Adipocyte (in vitro differentiated cells): Measurements from ENCODE around the gene CABCOCO1.
A peak's percentile ranks its signal among the peaks of the same experiment; 100 is the strongest.

ENCODE experiments used
- DNase-seq: peaks from one replicate; pipeline ENCODE4 v3.0.0-alpha.2; 2015; ENCODE audit warnings: low read depth
- H3K27me3 ChIP-seq: replicated peaks from 2 replicates; pipeline ENCODE4 v1.7.0; 2013; ENCODE audit warnings: mild to moderate bottlenecking, low read length, moderate library complexity; ENCODE audit not compliant: control insufficient read depth, insufficient read depth
- H3K36me3 ChIP-seq: 2 replicates; pipeline ENCODE4 v1.7.0; 2013; ENCODE audit warnings: low read length, mild to moderate bottlenecking, moderate library complexity; ENCODE audit not compliant: control insufficient read depth, insufficient read depth, severe bottlenecking
- H3K4me1 ChIP-seq: 2 replicates; pipeline ENCODE4 v1.7.0; 2013; ENCODE audit warnings: mild to moderate bottlenecking, low read length, moderate library complexity; ENCODE audit not compliant: control insufficient read depth, insufficient read depth
- H3K4me3 ChIP-seq: 2 replicates; pipeline ENCODE4 v1.7.0; 2013; ENCODE audit warnings: mild to moderate bottlenecking, low read length, moderate library complexity
- H3K9ac ChIP-seq: 2 replicates; pipeline ENCODE4 v1.7.0; 2013; ENCODE audit warnings: mild to moderate bottlenecking, low read length, moderate library complexity
- H3K9me3 ChIP-seq: 2 replicates; pipeline ENCODE4 v1.7.0; 2013; ENCODE audit warnings: mild to moderate bottlenecking, low read length, moderate library complexity; ENCODE audit not compliant: control insufficient read depth

The CABCOCO1 gene

GRCh38 chr10:61757525-61758397 lies 95.0 kb downstream of the CABCOCO1 start:
- H3K4me1 ChIP-seq, result peaks cover 18% of the 10 kb centered on the region
- H3K36me3 ChIP-seq, result no peaks in the 10 kb centered on the region
- H3K4me3 ChIP-seq, result no peak overlapping the region
- peak; percentile 18 for DNase-seq
- no peaks in the 10 kb centered on the region for H3K27me3 ChIP-seq
- H3K9ac ChIP-seq, result no peak overlapping the region
- H3K9me3 ChIP-seq, result no peaks in the 10 kb centered on the region

GRCh38 chr10:61758433-61758832 lies 95.7 kb downstream of the CABCOCO1 start:
- peaks cover 17% of the 10 kb centered on the region for H3K4me1 ChIP-seq
- H3K36me3 ChIP-seq, result no peaks in the 10 kb centered on the region
- no peak overlapping the region for H3K9ac ChIP-seq
- no peak overlapping the region for H3K4me3 ChIP-seq
- DNase-seq, result no peak
- H3K9me3 ChIP-seq, result no peaks in the 10 kb centered on the region
- H3K27me3 ChIP-seq, result no peaks in the 10 kb centered on the region

GRCh38 chr10:61759751-61760150 lies 97.0 kb downstream of the CABCOCO1 start:
- DNase-seq, result no peak
- Histone ChIP-seq H3K9ac (no peak overlapping the region), H3K4me3 (no peak overlapping the region), H3K36me3 (no peaks in the 10 kb centered on the region), H3K9me3 (no peaks in the 10 kb centered on the region), H3K4me1 (peaks cover 17% of the 10 kb centered on the region), H3K27me3 (no peaks in the 10 kb centered on the region)

- Histone ChIP-seq H3K36me3 (no peaks in the 10 kb centered on the region), H3K4me1 (peaks cover 17% of the 10 kb centered on the region), H3K9me3 (no peaks in the 10 kb centered on the region), H3K27me3 (no peaks in the 10 kb centered on the region), H3K9ac (peak overlapping the region; percentile 18), H3K4me3 (peak overlapping the region; percentile 18)
- peak; percentile 69 for DNase-seq
Observed at GRCh38 chr10:61760943-61761824, 98.5 kb downstream of the CABCOCO1 start.

- Histone ChIP-seq H3K27me3 (no peaks in the 10 kb centered on the region), H3K36me3 (no peaks in the 10 kb centered on the region), H3K4me3 (no peak overlapping the region), H3K9ac (no peak overlapping the region), H3K4me1 (peaks cover 17% of the 10 kb centered on the region), H3K9me3 (no peaks in the 10 kb centered on the region)
- DNase-seq, result no peak
Observed at GRCh38 chr10:61761825-61762217, 99.1 kb downstream of the CABCOCO1 start.

- H3K4me3 ChIP-seq, result no peak overlapping the region
- H3K27me3 ChIP-seq, result no peaks in the 10 kb centered on the region
- no peaks in the 10 kb centered on the region for H3K9me3 ChIP-seq
- H3K36me3 ChIP-seq, result no peaks in the 10 kb centered on the region
- no peak for DNase-seq
- H3K9ac ChIP-seq, result no peak overlapping the region
- peaks cover 10% of the 10 kb centered on the region for H3K4me1 ChIP-seq
Observed at GRCh38 chr10:61763778-61764177, 101.0 kb downstream of the CABCOCO1 start.

- H3K4me1 ChIP-seq, result peaks cover 10% of the 10 kb centered on the region
- DNase-seq, result no peak
- H3K9me3 ChIP-seq, result no peaks in the 10 kb centered on the region
- H3K9ac ChIP-seq, result no peak overlapping the region
- no peak overlapping the region for H3K4me3 ChIP-seq
- no peaks in the 10 kb centered on the region for H3K36me3 ChIP-seq
- no peaks in the 10 kb centered on the region for H3K27me3 ChIP-seq
Observed at GRCh38 chr10:61764486-61764885, 101.8 kb downstream of the CABCOCO1 start.

GRCh38 chr10:61765176-61766087 lies 102.7 kb downstream of the CABCOCO1 start:
- DNase-seq, result no peak
- Histone ChIP-seq H3K27me3 (no peaks in the 10 kb centered on the region), H3K9me3 (no peaks in the 10 kb centered on the region), H3K4me1 (peaks cover 10% of the 10 kb centered on the region), H3K4me3 (no peak overlapping the region), H3K9ac (no peak overlapping the region), H3K36me3 (no peaks in the 10 kb centered on the region)

- no peaks in the 10 kb centered on the region for H3K36me3 ChIP-seq
- DNase-seq, result no peak
- no peaks in the 10 kb centered on the region for H3K27me3 ChIP-seq
- no peak overlapping the region for H3K9ac ChIP-seq
- no peaks in the 10 kb centered on the region for H3K4me1 ChIP-seq
- no peak overlapping the region for H3K4me3 ChIP-seq
- no peaks in the 10 kb centered on the region for H3K9me3 ChIP-seq
Observed at GRCh38 chr10:61766927-61767326, 104.2 kb downstream of the CABCOCO1 start.

GRCh38 chr10:61774031-61774430 lies 111.3 kb downstream of the CABCOCO1 start:
- Histone ChIP-seq H3K27me3 (no peaks in the 10 kb centered on the region), H3K9ac (no peak overlapping the region), H3K4me3 (no peak overlapping the region), H3K4me1 (no peaks in the 10 kb centered on the region), H3K36me3 (no peaks in the 10 kb centered on the region), H3K9me3 (no peaks in the 10 kb centered on the region)
- DNase-seq, result no peak
